ENCODE data around the gene GAB2.
A peak's percentile ranks its signal among the peaks of the same experiment; 100 is the strongest.

The GAB2 gene

DNA sequence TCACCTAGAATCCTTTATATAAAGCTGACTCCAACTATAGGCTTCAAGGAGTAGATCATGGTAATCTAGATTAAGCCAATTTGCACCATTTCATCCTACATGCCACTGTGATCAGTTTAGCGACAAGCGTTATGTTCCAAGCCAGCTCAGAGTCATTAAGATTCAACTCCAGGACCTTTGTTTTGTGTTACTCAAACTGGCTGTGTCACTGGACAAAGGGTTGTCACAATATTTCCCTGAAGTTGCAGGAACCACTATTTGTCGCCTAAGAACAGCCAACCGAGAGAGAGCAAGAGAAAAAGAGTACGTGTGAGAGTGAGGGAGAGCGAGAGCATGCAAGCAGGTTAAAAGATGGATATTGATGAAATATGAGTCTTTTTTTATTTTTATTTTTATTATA lies 124.1 kb downstream of the GAB2 start:
- Histone ChIP-seq H3K4me1 (ENCODE audit: control insufficient read depth in 1 of 2, insufficient read depth in 2 of 2, low read length in 2 of 2) (no peaks in the 10 kb centered on the region), H3K27ac (ENCODE audit: low read depth, low read length) (no peak overlapping the region)

DNA sequence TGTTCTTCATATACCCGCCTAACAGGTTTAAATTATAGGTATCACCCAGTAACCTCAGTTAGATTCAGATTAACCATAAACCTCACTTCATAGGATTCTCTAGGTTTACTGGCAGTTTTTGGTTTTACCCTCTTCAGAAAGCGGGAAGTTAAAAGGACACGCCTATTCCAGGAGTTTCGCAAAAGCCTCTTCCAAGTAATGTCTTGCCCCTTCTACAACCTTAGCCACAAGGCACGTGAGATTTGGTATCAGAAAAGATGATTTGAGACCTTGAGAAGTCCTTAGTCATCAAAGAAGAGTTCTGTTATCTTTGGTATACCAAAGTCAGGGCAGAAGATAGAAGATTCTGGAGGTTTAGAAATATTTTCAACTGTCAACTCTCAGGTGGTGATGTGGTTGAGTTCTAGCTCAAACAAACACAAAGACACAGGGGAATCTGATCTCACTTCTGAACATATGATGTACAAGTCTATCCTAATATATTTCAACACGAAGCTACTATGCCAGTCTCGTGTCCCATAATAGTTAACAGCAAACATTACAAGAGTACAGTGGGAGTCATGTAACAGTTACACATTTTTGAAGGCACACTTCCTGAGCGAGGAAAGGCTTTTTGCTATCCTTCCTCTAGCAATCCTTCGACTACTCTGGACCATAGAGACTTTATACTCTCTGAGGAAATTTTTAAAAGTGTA lies 125.4 kb downstream of the GAB2 start:
- Histone ChIP-seq H3K27me3 (ENCODE audit: control insufficient read depth in 1 of 2, insufficient read depth in 2 of 2, low read length in 2 of 2) (no peaks in the 10 kb centered on the region), H3K36me3 (ENCODE audit: control insufficient read depth in 1 of 2, insufficient read depth in 2 of 2, low read length in 2 of 2) (no peaks in the 10 kb centered on the region), H3K4me1 (ENCODE audit: control insufficient read depth in 1 of 2, insufficient read depth in 2 of 2, low read length in 2 of 2) (no peaks in the 10 kb centered on the region), H3K9ac (ENCODE audit: low read depth in 1 of 2, low read length in 2 of 2) (no peak overlapping the region), H3K9me3 (ENCODE audit: control insufficient read depth in 1 of 2, low read length in 2 of 2) (peaks cover 0 to 1% of the 10 kb centered on the region in 2 donors), H3K27ac (ENCODE audit: low read depth, low read length) (no peak overlapping the region), H3K4me3 (ENCODE audit: low read depth in 1 of 2, low read length in 2 of 2) (no peak overlapping the region)

More for the DNA sequence above, 124.1 kb downstream of the GAB2 start:
- no peak overlapping the region for H3K4me3 ChIP-seq (ENCODE audit: low read depth in 1 of 2, low read length in 2 of 2)
- no peaks in the 10 kb centered on the region for H3K27me3 ChIP-seq (ENCODE audit: control insufficient read depth in 1 of 2, insufficient read depth in 2 of 2, low read length in 2 of 2)
- H3K36me3 ChIP-seq (ENCODE audit: control insufficient read depth in 1 of 2, insufficient read depth in 2 of 2, low read length in 2 of 2), result no peaks in the 10 kb centered on the region
- no peak overlapping the region for H3K9ac ChIP-seq (ENCODE audit: low read depth in 1 of 2, low read length in 2 of 2)
- H3K9me3 ChIP-seq (ENCODE audit: control insufficient read depth in 1 of 2, low read length in 2 of 2), result no peaks in the 10 kb centered on the region

DNA sequence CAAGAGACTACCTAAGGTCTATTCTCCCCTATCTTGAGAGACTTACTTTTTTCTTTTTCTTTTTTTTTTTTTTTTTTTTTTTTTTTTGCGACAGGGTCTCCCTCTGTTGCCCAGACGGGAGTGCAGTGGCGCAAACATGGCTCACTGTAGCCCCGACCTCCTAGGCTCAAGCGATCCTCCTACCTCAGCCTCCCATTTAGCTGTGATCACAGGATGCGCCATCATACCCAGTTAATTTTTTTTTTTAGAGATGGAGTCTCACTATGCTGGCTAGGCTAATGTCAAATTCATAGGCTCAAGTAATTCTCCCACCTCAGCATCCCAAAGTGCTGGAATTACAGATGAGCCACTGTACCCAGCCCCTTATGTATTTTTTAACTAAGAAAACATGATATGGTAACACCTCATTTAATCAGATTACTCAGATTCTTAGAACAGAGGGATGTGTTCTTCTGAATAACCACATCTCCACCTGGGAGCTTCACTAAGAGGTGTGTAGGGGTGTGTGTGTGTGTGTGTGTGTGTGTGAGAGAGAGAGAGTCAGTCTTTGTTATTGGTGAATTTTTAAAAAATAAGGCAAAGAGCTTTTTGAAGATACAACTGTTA lies 126.0 kb downstream of the GAB2 start:
- H3K4me1 ChIP-seq (ENCODE audit: control insufficient read depth in 1 of 2, insufficient read depth in 2 of 2, low read length in 2 of 2), result no peaks in the 10 kb centered on the region
- no peak overlapping the region for H3K4me3 ChIP-seq (ENCODE audit: low read depth in 1 of 2, low read length in 2 of 2)
- H3K27ac ChIP-seq (ENCODE audit: low read depth, low read length), result no peak overlapping the region
- no peak overlapping the region for H3K9ac ChIP-seq (ENCODE audit: low read depth in 1 of 2, low read length in 2 of 2)
- H3K9me3 ChIP-seq (ENCODE audit: control insufficient read depth in 1 of 2, low read length in 2 of 2), result peaks cover 0 to 1% of the 10 kb centered on the region in 2 donors
- no peaks in the 10 kb centered on the region for H3K36me3 ChIP-seq (ENCODE audit: control insufficient read depth in 1 of 2, insufficient read depth in 2 of 2, low read length in 2 of 2)
- no peaks in the 10 kb centered on the region for H3K27me3 ChIP-seq (ENCODE audit: control insufficient read depth in 1 of 2, insufficient read depth in 2 of 2, low read length in 2 of 2)

DNA sequence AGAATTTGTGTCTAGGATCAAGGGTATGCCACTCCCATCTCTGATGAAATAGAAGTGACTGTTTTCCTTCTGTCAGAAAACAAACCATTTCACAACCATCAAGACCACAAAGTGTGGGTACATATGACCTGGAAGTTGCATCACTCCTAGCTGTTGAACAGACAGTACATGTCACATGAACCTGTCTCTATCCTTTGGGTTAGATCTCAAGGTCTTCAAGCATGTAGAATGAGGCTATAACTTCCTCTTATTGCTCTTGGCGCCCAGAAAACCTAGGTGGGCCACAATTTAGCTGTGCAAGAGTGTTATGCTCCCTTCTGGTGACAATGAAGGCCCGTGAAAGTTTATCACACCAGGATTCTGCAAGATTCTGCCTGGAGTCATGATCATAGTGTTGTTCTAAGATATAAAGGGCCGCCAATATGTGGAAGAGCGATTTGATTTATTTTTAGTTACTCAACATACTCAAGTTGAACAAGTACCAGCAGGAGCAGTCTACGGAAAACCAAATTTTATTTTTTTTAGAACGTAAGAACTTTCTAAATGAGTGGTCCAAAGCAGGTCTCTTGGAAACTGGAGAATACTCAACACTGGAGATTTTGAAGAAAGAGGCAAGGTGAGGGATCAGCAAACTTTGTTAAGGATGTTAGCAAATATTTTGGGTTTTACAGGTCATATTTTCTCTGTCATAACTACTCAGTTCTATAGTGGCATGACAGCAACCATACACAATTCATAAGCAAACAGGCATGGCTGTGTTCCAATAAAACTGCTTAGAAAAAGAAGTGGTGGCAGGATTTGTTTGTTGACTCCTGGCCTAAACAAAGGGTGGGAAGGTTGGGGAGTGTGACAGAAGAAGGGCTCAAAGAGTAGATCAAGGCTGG lies 127.1 kb downstream of the GAB2 start:
- Histone ChIP-seq H3K4me1 (ENCODE audit: control insufficient read depth in 1 of 2, insufficient read depth in 2 of 2, low read length in 2 of 2) (no peaks in the 10 kb centered on the region), H3K27me3 (ENCODE audit: control insufficient read depth in 1 of 2, insufficient read depth in 2 of 2, low read length in 2 of 2) (no peaks in the 10 kb centered on the region), H3K4me3 (ENCODE audit: low read depth in 1 of 2, low read length in 2 of 2) (no peak overlapping the region), H3K9me3 (ENCODE audit: control insufficient read depth in 1 of 2, low read length in 2 of 2) (peaks cover 0 to 1% of the 10 kb centered on the region in 2 donors), H3K27ac (ENCODE audit: low read depth, low read length) (no peak overlapping the region), H3K36me3 (ENCODE audit: control insufficient read depth in 1 of 2, insufficient read depth in 2 of 2, low read length in 2 of 2) (no peaks in the 10 kb centered on the region), H3K9ac (ENCODE audit: low read depth in 1 of 2, low read length in 2 of 2) (no peak overlapping the region)

DNA sequence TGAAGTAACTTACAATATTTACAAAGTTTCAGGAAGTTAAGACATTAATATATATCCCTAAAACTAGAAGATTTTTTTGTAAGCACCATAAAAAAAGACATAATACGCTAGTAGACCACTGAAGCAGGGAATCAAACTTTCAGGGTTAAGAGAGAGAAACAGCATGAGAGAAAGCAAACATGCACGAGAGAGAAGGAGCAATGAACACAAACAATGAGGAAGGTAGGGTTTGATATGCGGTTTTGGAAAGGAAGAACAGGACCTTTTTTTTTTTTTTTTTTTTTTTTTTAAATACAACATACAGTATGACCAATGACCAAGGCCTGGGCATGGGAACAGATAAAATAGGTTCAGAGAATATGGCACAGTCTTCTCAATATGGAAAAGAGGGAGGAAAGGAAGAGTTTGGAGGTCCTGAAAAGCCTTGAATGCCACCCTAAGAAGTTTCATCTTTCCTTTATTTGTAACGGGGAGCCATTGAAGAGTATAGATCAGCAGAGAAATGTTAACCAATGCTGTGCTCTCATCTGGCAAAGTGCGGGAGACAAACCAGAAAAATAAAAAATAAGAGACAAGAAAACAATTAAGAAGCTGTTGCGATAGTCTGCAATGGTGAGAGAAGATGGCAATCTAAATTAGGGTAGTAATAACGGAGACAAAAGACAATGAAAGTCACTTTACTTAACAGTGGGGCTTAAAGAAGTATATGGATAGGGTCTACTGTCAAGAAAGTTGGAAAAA lies 127.9 kb downstream of the GAB2 start:
- H3K36me3 ChIP-seq (ENCODE audit: control insufficient read depth in 1 of 2, insufficient read depth in 2 of 2, low read length in 2 of 2), result no peaks in the 10 kb centered on the region
- H3K27ac ChIP-seq (ENCODE audit: low read depth, low read length), result no peak overlapping the region
- H3K4me3 ChIP-seq (ENCODE audit: low read depth in 1 of 2, low read length in 2 of 2), result no peak overlapping the region
- H3K27me3 ChIP-seq (ENCODE audit: control insufficient read depth in 1 of 2, insufficient read depth in 2 of 2, low read length in 2 of 2), result no peaks in the 10 kb centered on the region
- H3K9ac ChIP-seq (ENCODE audit: low read depth in 1 of 2, low read length in 2 of 2), result no peak overlapping the region
- no peaks in the 10 kb centered on the region for H3K4me1 ChIP-seq (ENCODE audit: control insufficient read depth in 1 of 2, insufficient read depth in 2 of 2, low read length in 2 of 2)
- H3K9me3 ChIP-seq (ENCODE audit: control insufficient read depth in 1 of 2, low read length in 2 of 2), result peaks cover 0 to 1% of the 10 kb centered on the region in 2 donors

DNA sequence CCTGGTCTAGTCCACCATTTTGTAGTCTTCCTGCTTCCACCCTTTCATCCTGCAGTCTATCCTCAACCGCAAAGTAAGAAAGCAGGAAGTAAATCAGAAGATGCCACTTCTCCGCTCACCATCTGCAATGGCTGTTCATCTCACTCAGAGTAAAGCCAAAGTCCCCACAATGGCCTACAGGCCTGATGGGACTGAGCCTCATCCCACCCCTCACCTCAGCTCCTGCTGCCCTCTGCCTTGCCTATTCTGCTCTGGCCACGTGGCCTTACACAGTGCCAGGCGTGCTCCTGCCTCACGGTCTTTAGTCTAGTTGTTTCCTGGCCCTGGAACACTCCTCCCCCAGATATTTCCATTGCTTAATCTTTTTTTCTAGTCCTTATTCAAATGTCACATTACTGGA lies 133.4 kb downstream of the GAB2 start:
- Histone ChIP-seq H3K4me3 (ENCODE audit: low read depth in 1 of 2, low read length in 2 of 2) (no peak overlapping the region), H3K27ac (ENCODE audit: low read depth, low read length) (no peak overlapping the region), H3K4me1 (ENCODE audit: control insufficient read depth in 1 of 2, insufficient read depth in 2 of 2, low read length in 2 of 2) (no peaks in the 10 kb centered on the region), H3K9ac (ENCODE audit: low read depth in 1 of 2, low read length in 2 of 2) (no peak overlapping the region), H3K27me3 (ENCODE audit: control insufficient read depth in 1 of 2, insufficient read depth in 2 of 2, low read length in 2 of 2) (no peaks in the 10 kb centered on the region), H3K36me3 (ENCODE audit: control insufficient read depth in 1 of 2, insufficient read depth in 2 of 2, low read length in 2 of 2) (peaks cover 0 to 14% of the 10 kb centered on the region in 2 donors), H3K9me3 (ENCODE audit: control insufficient read depth in 1 of 2, low read length in 2 of 2) (peaks cover 0 to 1% of the 10 kb centered on the region in 2 donors)

DNA sequence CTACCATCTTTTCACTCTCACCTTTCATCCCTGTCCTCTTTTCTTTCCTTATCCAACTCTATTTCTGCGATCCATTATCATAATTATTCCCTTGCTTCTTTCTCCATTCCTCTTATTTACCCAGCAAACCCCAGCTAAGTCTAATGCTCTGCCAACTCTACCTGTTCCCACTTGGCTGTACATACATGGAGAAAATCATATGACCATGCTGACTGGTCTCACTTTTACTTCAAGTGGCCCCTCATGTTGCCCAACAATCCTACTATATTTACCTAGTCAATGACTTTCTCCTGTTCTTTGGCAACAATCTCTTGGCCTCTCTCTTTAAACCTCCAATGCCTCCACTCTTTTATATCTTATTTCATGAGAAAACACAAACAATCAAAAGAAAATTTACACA lies 134.8 kb downstream of the GAB2 start:
- no peak overlapping the region for H3K27ac ChIP-seq (ENCODE audit: low read depth, low read length)

DNA sequence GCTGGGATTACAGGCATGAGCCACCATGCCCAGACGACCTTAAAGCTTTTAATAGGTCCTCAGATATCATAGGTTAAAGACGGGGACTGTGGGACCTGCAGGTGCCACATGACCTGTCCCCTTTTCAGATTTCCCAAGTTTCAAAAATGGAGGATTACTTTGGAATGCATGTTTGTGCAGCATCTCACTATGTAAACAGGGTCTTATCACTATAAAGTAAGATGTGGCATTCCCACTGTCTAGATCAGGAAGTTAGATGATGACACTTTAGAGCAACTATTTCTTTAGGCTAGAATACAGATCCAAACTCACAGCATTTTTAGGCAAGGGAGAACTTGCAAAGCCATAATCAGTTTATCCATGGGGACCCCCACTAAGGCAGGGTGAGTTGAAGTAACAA lies 136.1 kb downstream of the GAB2 start:
- peaks cover 0 to 14% of the 10 kb centered on the region in 2 donors for H3K36me3 ChIP-seq (ENCODE audit: control insufficient read depth in 1 of 2, insufficient read depth in 2 of 2, low read length in 2 of 2)
- H3K27me3 ChIP-seq (ENCODE audit: control insufficient read depth in 1 of 2, insufficient read depth in 2 of 2, low read length in 2 of 2), result no peaks in the 10 kb centered on the region
- no peak overlapping the region for H3K9ac ChIP-seq (ENCODE audit: low read depth in 1 of 2, low read length in 2 of 2)
- H3K9me3 ChIP-seq (ENCODE audit: control insufficient read depth in 1 of 2, low read length in 2 of 2), result no peaks in the 10 kb centered on the region
- H3K4me3 ChIP-seq (ENCODE audit: low read depth in 1 of 2, low read length in 2 of 2), result no peak overlapping the region
- peaks cover 10% of the 10 kb centered on the region in 2 donors for H3K4me1 ChIP-seq (ENCODE audit: control insufficient read depth in 1 of 2, insufficient read depth in 2 of 2, low read length in 2 of 2)
- H3K27ac ChIP-seq (ENCODE audit: low read depth, low read length), result no peak overlapping the region

More for the DNA sequence above, 134.8 kb downstream of the GAB2 start:
- no peak overlapping the region for H3K9ac ChIP-seq (ENCODE audit: low read depth in 1 of 2, low read length in 2 of 2)
- peaks cover 0 to 3% of the 10 kb centered on the region in 2 donors for H3K4me1 ChIP-seq (ENCODE audit: control insufficient read depth in 1 of 2, insufficient read depth in 2 of 2, low read length in 2 of 2)
- peaks cover 0 to 14% of the 10 kb centered on the region in 2 donors for H3K36me3 ChIP-seq (ENCODE audit: control insufficient read depth in 1 of 2, insufficient read depth in 2 of 2, low read length in 2 of 2)
- H3K4me3 ChIP-seq (ENCODE audit: low read depth in 1 of 2, low read length in 2 of 2), result no peak overlapping the region
- no peaks in the 10 kb centered on the region for H3K9me3 ChIP-seq (ENCODE audit: control insufficient read depth in 1 of 2, low read length in 2 of 2)
- no peaks in the 10 kb centered on the region for H3K27me3 ChIP-seq (ENCODE audit: control insufficient read depth in 1 of 2, insufficient read depth in 2 of 2, low read length in 2 of 2)

DNA sequence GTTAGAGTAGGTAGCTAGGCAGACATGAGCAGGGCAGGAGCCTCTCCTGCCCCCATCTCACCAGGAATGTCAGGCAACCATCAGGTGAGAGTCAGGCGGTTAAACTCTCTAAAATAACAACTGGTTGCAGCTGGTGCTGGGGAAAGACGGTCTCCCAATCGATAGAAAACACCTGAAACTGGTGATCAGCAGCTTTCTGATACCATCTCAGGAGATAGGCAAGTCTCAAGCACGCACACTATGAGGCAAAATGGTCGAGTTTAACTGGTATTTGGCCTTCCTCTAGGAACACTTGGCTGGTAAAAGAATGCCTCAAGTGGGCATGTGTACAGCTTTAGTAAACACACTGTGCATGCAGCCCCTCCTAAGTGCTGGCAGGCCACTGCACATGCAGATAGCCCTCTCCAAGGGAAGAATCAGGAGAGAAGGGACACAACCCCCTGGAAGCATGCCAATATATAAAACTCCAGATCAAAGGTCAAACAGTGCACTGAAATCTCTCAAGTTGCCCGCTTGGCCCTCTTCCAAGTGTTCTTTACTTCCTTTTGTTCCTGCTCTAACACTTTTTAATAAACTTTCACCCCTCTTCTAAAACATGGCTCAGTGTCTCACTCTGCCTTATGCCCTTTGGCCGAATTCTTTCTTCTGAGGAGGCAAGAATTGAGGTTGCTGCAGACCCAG lies 140.2 kb downstream of the GAB2 start:
- H3K27me3 ChIP-seq (ENCODE audit: control insufficient read depth in 1 of 2, insufficient read depth in 2 of 2, low read length in 2 of 2), result no peaks in the 10 kb centered on the region
- peak overlapping the region in 1 of 2 donors; percentile 34 for H3K4me3 ChIP-seq (ENCODE audit: low read depth in 1 of 2, low read length in 2 of 2)
- no peak overlapping the region for H3K27ac ChIP-seq (ENCODE audit: low read depth, low read length)
- peak overlapping the region in 1 of 2 donors; percentile 10 for H3K9ac ChIP-seq (ENCODE audit: low read depth in 1 of 2, low read length in 2 of 2)
- H3K36me3 ChIP-seq (ENCODE audit: control insufficient read depth in 1 of 2, insufficient read depth in 2 of 2, low read length in 2 of 2), result peaks cover 0 to 18% of the 10 kb centered on the region in 2 donors
- peaks cover 0 to 7% of the 10 kb centered on the region in 2 donors for H3K9me3 ChIP-seq (ENCODE audit: control insufficient read depth in 1 of 2, low read length in 2 of 2)
- peaks cover 10% of the 10 kb centered on the region in 2 donors for H3K4me1 ChIP-seq (ENCODE audit: control insufficient read depth in 1 of 2, insufficient read depth in 2 of 2, low read length in 2 of 2)
